Esophagus (tissue), 2 donors: ENCODE measurements around the gene ABHD1. TPM values are rescaled to one million over a fixed set of nuclear protein-coding genes. Genes with fewer than 3 reads are reported as not detected.
"Not testable (repeated sequence)": the region's sequence is repeated elsewhere in the genome, so short reads cannot be mapped to it uniquely, and the experiment has no call there.

Experiments
- H3K27ac ChIP-seq, 2 donors: one replicate each; pipeline ENCODE4 v1.5.1; 2013; ENCODE audit warnings: low read depth in 2 of 2, mild to moderate bottlenecking in 2 of 2, inconsistent platforms in 1 of 2, low read length in 1 of 2, moderate library complexity in 1 of 2
- H3K27me3 ChIP-seq, 2 donors: one replicate each; pipeline ENCODE4 v1.6.1; 2013; ENCODE audit warnings: low read length in 2 of 2, control low read depth in 1 of 2, mild to moderate bottlenecking in 1 of 2; ENCODE audit not compliant: insufficient read depth in 2 of 2, control insufficient read depth in 1 of 2
- H3K36me3 ChIP-seq, 2 donors: one replicate each; pipeline ENCODE4 v1.6.1; 2013; ENCODE audit warnings: low read length in 1 of 2; ENCODE audit not compliant: control insufficient read depth in 2 of 2, insufficient read depth in 2 of 2
- H3K4me1 ChIP-seq, 2 donors: one replicate each; pipeline ENCODE4 v1.6.1; 2013; ENCODE audit warnings: low read length in 1 of 2; ENCODE audit not compliant: control insufficient read depth in 2 of 2, insufficient read depth in 2 of 2
- H3K4me3 ChIP-seq, 2 donors: one replicate each; pipeline ENCODE4 v1.5.1; 2013; ENCODE audit warnings: low read length in 2 of 2, mild to moderate bottlenecking in 2 of 2, low read depth in 1 of 2, moderate library complexity in 1 of 2
- H3K9me3 ChIP-seq, 2 donors: one replicate each; pipeline ENCODE4 v1.6.1; 2013; ENCODE audit warnings: mild to moderate bottlenecking in 2 of 2, low read depth in 1 of 2, low read length in 1 of 2, moderate library complexity in 1 of 2; ENCODE audit not compliant: control insufficient read depth in 2 of 2, insufficient read depth in 1 of 2
- WGBS, 2 donors: extraction: QIAGEN DNeasy Blood & Tissue Kit; methylation state at CpG; one replicate each; pipeline ENCODE4 v1.1.7; 2013; 5-methylcytosine and 5-hydroxymethylcytosine counted together
- polyA plus RNA-seq, 2 donors: library from polyadenylated mRNA; stranded (reverse); fragments of 200-250 nt; gene quantifications; one replicate each; pipeline ENCODE4 v1.2.3, GENCODE V29; 2013
- donor health status: healthy with polysubstance abuse.
- donor health status: Bipolar disorder and iron deficiency.

Gene ABHD1
- polyA plus RNA-seq = under 1 TPM; 0.08 to 0.31 TPM

GRCh38 chr2:27123302-27124150 lies at the start of gene ABHD1:
TSS of gene ABHD1 (plus strand) at chr2:27123815. CDS start at chr2:27123949, 134 bp downstream.
- Histone ChIP-seq H3K4me3 (peak within 1 kb of the TSS; percentile 54 to 61), H3K4me1 (peaks cover 3 to 9% of the 10 kb centered on the region in 2 donors), H3K36me3 (no peaks in the 10 kb centered on the region), H3K9me3 (no peaks in the 10 kb centered on the region), H3K27ac (peak within 1 kb of the TSS; percentile 13 to 43), H3K27me3 (no peaks in the 10 kb centered on the region)
- 7% methylated on average over 36 to 47 of the region's 47 CpGs for WGBS, 2 donors

GRCh38 chr2:27074738-27075565 lies 48.7 kb upstream of the ABHD1 start:
- H3K27ac ChIP-seq = peak overlapping the region in 1 of 2 donors; percentile 36
- H3K4me1 ChIP-seq = peaks cover 2 to 3% of the 10 kb centered on the region in 2 donors

GRCh38 chr2:27075566-27075871 lies 48.1 kb upstream of the ABHD1 start:
- not testable (repeated sequence) for H3K27me3 ChIP-seq, H3K9me3 ChIP-seq, H3K27ac ChIP-seq, H3K36me3 ChIP-seq, H3K4me1 ChIP-seq, H3K4me3 ChIP-seq
- 78 to 85% methylated on average over 6 of the region's 6 CpGs for WGBS, 2 donors

More at GRCh38 chr2:27074738-27075565, 48.7 kb upstream of the ABHD1 start:
- H3K9me3 ChIP-seq = no peaks in the 10 kb centered on the region
- no peaks in the 10 kb centered on the region for H3K36me3 ChIP-seq
- 57 to 63% methylated on average over 4 of the region's 4 CpGs for WGBS, 2 donors
- no peaks in the 10 kb centered on the region for H3K27me3 ChIP-seq
- no peak overlapping the region for H3K4me3 ChIP-seq

- Histone ChIP-seq H3K4me1 (peaks cover 2 to 5% of the 10 kb centered on the region in 2 donors), H3K27me3 (no peaks in the 10 kb centered on the region), H3K27ac (no peak overlapping the region), H3K36me3 (no peaks in the 10 kb centered on the region), H3K4me3 (no peak overlapping the region), H3K9me3 (no peaks in the 10 kb centered on the region)
- WGBS, 2 donors = 80 to 82% methylated on average over 4 of the region's 4 CpGs
Observed at GRCh38 chr2:27076323-27076722, 47.3 kb upstream of the ABHD1 start.

GRCh38 chr2:27077231-27077630 lies 46.4 kb upstream of the ABHD1 start:
- H3K4me3 ChIP-seq = no peak overlapping the region
- H3K36me3 ChIP-seq = no peaks in the 10 kb centered on the region
- H3K27ac ChIP-seq = peak overlapping the region in 1 of 2 donors; percentile 40
- H3K4me1 ChIP-seq = peaks cover 2 to 8% of the 10 kb centered on the region in 2 donors
- 64 to 70% methylated on average over 7 of the region's 7 CpGs for WGBS, 2 donors
- no peaks in the 10 kb centered on the region for H3K9me3 ChIP-seq
- H3K27me3 ChIP-seq = no peaks in the 10 kb centered on the region

- peak within 1 kb of the TSS; percentile 13 to 44 for H3K4me3 ChIP-seq
- H3K9me3 ChIP-seq = no peaks in the 10 kb centered on the region
- WGBS, 2 donors = 46 to 49% methylated on average over 34 to 41 of the region's 41 CpGs
- H3K27me3 ChIP-seq = no peaks in the 10 kb centered on the region
- peak within 1 kb of the TSS; percentile 79 to 85 for H3K27ac ChIP-seq
- H3K4me1 ChIP-seq = peaks cover 2 to 8% of the 10 kb centered on the region in 2 donors
- H3K36me3 ChIP-seq = no peaks in the 10 kb centered on the region
Observed at GRCh38 chr2:27078267-27079194, 45.1 kb upstream of the ABHD1 start, which contains the start of gene EMILIN1. TSS of gene EMILIN1 (plus strand) at chr2:27078615. CDS start at chr2:27079066, 451 bp downstream.

- Histone ChIP-seq H3K27me3 (no peaks in the 10 kb centered on the region), H3K36me3 (no peaks in the 10 kb centered on the region), H3K4me3 (peak overlapping the region; percentile 13 to 44), H3K4me1 (peaks cover 0 to 8% of the 10 kb centered on the region in 2 donors), H3K27ac (peak overlapping the region; percentile 79 to 85), H3K9me3 (no peaks in the 10 kb centered on the region)
- 62 to 64% methylated on average over 14 of the region's 14 CpGs for WGBS, 2 donors
Observed at GRCh38 chr2:27079233-27080139, 44.1 kb upstream of the ABHD1 start.

- Histone ChIP-seq H3K4me3 (peak overlapping the region; percentile 10 to 13), H3K27me3 (no peaks in the 10 kb centered on the region), H3K4me1 (peaks cover 0 to 8% of the 10 kb centered on the region in 2 donors), H3K9me3 (no peaks in the 10 kb centered on the region), H3K27ac (peak overlapping the region; percentile 47 to 48), H3K36me3 (no peaks in the 10 kb centered on the region)
- 70 to 75% methylated on average over 7 of the region's 7 CpGs for WGBS, 2 donors
Observed at GRCh38 chr2:27080140-27080469, 43.5 kb upstream of the ABHD1 start.
